Body of pancreas (tissue), 4 donors: Measurements from ENCODE around the gene AUNIP. TPM values are rescaled to one million over a fixed set of nuclear protein-coding genes. Genes with fewer than 3 reads are reported as not detected.

Experiments used
- ATAC-seq: fragments of 150-250 bp; one replicate; pipeline ENCODE4 v1.9.1; 2016
- DNase-seq, 4 donors: peaks; one replicate each; pipeline ENCODE4 v3.0.0-alpha.2; 2019
- H3K27ac ChIP-seq, 4 donors: fragments of 200-600 bp; sonication (generic); 1 replicate in 3 of 4; 2 replicates in 1 of 4; pipeline versions ENCODE4 v1.5.1 to v1.6.1; 2016 to 2019; ENCODE audit warnings: mild to moderate bottlenecking in 1 of 4, mixed read lengths in 1 of 4, moderate library complexity in 1 of 4
- H3K27me3 ChIP-seq, 2 donors: fragments of 200-600 bp; sonication (generic); one replicate each; pipeline ENCODE4 v1.6.0; 2016; ENCODE audit warnings: mild to moderate bottlenecking in 1 of 2
- H3K36me3 ChIP-seq, 2 donors: fragments of 200-600 bp; sonication (generic); replicated peaks in 1 of 2; 2 replicates each; pipeline ENCODE4 v1.5.1; 2016; ENCODE audit warnings: low read depth in 2 of 2; ENCODE audit not compliant: insufficient read depth in 1 of 2
- H3K4me1 ChIP-seq: fragments of 200-600 bp; sonication (generic); one replicate; pipeline ENCODE4 v1.6.0; 2016
- H3K4me3 ChIP-seq, 2 donors: fragments of 200-600 bp; sonication (generic); 1 replicate in 1 of 2; 2 replicates in 1 of 2; pipeline ENCODE4 v1.5.1; 2016 to 2019
- H3K9me3 ChIP-seq, 3 donors: fragments of 200-600 bp; sonication (generic); 1 replicate in 2 of 3; 2 replicates in 1 of 3; pipeline ENCODE4 v1.5.1; 2016
- CTCF ChIP-seq, 7 experiments: fragments of 450-650 bp in 4 of 7; fragments of 200-600 bp in 3 of 7; sonication (generic) in 3 of 7; IDR thresholded peaks; one replicate each; pipeline ENCODE4 v1.5.1; 2016 to 2019; ENCODE audit warnings: antibody characterized with exemption in 7 of 7
- POLR2A ChIP-seq, 3 donors: fragments of 450-650 bp; IDR thresholded peaks; one replicate each; pipeline ENCODE4 v1.6.1; 2016; ENCODE audit warnings: antibody characterized with exemption in 3 of 3, mild to moderate bottlenecking in 2 of 3
- WGBS, 2 donors: methylation state at CpG; one replicate each; pipeline ENCODE4 v1.1.5; 2017; 5-methylcytosine and 5-hydroxymethylcytosine counted together
- intact Hi-C: fragments of 100-400 bp; cut with DNase I; formaldehyde crosslinking; loops from one replicate; pipeline ENCODE4 v1.15.1; 2023
- total RNA-seq, 2 donors: library from RNA; depleted of rRNA; stranded (reverse); fragments of >200 nt; gene quantifications; one replicate each; pipeline ENCODE4 v1.1.0, GENCODE V29; 2016

The AUNIP gene
- total RNA-seq, 2 donors from 2014 or later, result not detected

- intact Hi-C loops, result no loop called here
- no peaks in the 10 kb centered on the region for H3K27me3 ChIP-seq
- H3K27ac ChIP-seq, result peak overlapping the region; percentile 35 to 84 (median 75)
- H3K9me3 ChIP-seq, result no peaks in the 10 kb centered on the region
- H3K36me3 ChIP-seq, result no peaks in the 10 kb centered on the region
- 10 to 12% methylated on average over 4 to 5 of the region's 5 CpGs for WGBS, 2 donors
- ATAC-seq, result no peak
- peaks cover 97% of the 10 kb centered on the region for H3K4me1 ChIP-seq
- no peak overlapping the region for H3K4me3 ChIP-seq
- TF ChIP-seq POLR2A (IDR thresholded peaks at IDR 0.05) (no peak), CTCF (IDR thresholded peaks at IDR 0.05) (no peak)
- DNase-seq, result peak in 3 of 4 donors; percentile 32 to 54 (median 38)
Measured at GRCh38 chr1:25871086-25871703, 11.9 kb upstream of the AUNIP start.

GRCh38 chr1:25870614-25871013, 11.4 kb upstream of the AUNIP start:
- 10 to 39% methylated on average over 1 of the region's 1 CpG for WGBS, 2 donors
- Histone ChIP-seq H3K9me3 (no peaks in the 10 kb centered on the region), H3K27me3 (no peaks in the 10 kb centered on the region), H3K36me3 (no peaks in the 10 kb centered on the region), H3K27ac (peak overlapping the region in 3 of 4 donors; percentile 68 to 84 (median 82)), H3K4me1 (peaks cover 95% of the 10 kb centered on the region), H3K4me3 (no peak overlapping the region)
- no peak for TF ChIP-seq CTCF (IDR thresholded peaks at IDR 0.05)
- no peak for TF ChIP-seq POLR2A (IDR thresholded peaks at IDR 0.05)
- DNase-seq (no peak), ATAC-seq (no peak)
- intact Hi-C loops, result no loop called here

- 58 to 68% methylated on average over 3 to 6 of the region's 6 CpGs for WGBS, 2 donors
- Histone ChIP-seq H3K27me3 (no peaks in the 10 kb centered on the region), H3K27ac (peak overlapping the region in 3 of 4 donors; percentile 44 to 68 (median 49)), H3K4me3 (no peak overlapping the region), H3K36me3 (no peaks in the 10 kb centered on the region), H3K9me3 (no peaks in the 10 kb centered on the region), H3K4me1 (peaks cover 91% of the 10 kb centered on the region)
- intact Hi-C loops, result no loop called here
- no peak for ATAC-seq
- no peak for DNase-seq
- TF ChIP-seq POLR2A (IDR thresholded peaks at IDR 0.05), result no peak
Measured at GRCh38 chr1:25869909-25870606, 10.8 kb upstream of the AUNIP start.

GRCh38 chr1:25867210-25867991, 8.1 kb upstream of the AUNIP start:
- Histone ChIP-seq H3K27me3 (no peaks in the 10 kb centered on the region), H3K9me3 (no peaks in the 10 kb centered on the region), H3K4me3 (no peak overlapping the region), H3K36me3 (no peaks in the 10 kb centered on the region), H3K4me1 (peaks cover 66% of the 10 kb centered on the region), H3K27ac (peak overlapping the region; percentile 82 to 89 (median 87))
- intact Hi-C loops, result no loop called here
- TF ChIP-seq CTCF (IDR thresholded peaks at IDR 0.05) (peak in 4 of 7 experiments; percentile 9 to 28 (median 22)), POLR2A (IDR thresholded peaks at IDR 0.05) (peak in 2 of 3 donors; percentile 51 to 54)
- 20 to 22% methylated on average over 9 of the region's 9 CpGs for WGBS, 2 donors
- DNase-seq (peak; percentile 62 to 79 (median 70)), ATAC-seq (peak; percentile 81)

- H3K9me3 ChIP-seq, result no peaks in the 10 kb centered on the region
- no peak overlapping the region for H3K4me3 ChIP-seq
- H3K27me3 ChIP-seq, result no peaks in the 10 kb centered on the region
- 22 to 55% methylated on average over 1 of the region's 1 CpG for WGBS, 2 donors
- peak overlapping the region in 3 of 4 donors; percentile 86 to 89 (median 88) for H3K27ac ChIP-seq
- H3K36me3 ChIP-seq, result no peaks in the 10 kb centered on the region
- DNase-seq (no peak), ATAC-seq (no peak)
- peaks cover 55% of the 10 kb centered on the region for H3K4me1 ChIP-seq
- intact Hi-C loops, result no loop called here
- TF ChIP-seq POLR2A (IDR thresholded peaks at IDR 0.05) (no peak), CTCF (IDR thresholded peaks at IDR 0.05) (no peak)
Measured at GRCh38 chr1:25866288-25866687, 7.0 kb upstream of the AUNIP start.
